ENCODE measurements around the gene SDF2L1.

SDF2L1 gene

GRCh38 chr22:21622011-21622918 is 19.8 kb upstream of the SDF2L1 start:
- no peak for DNase-seq

GRCh38 chr22:21622919-21623647 is 19.0 kb upstream of the SDF2L1 start:
- DNase-seq = no peak

- no peak for DNase-seq
Measured at GRCh38 chr22:21623648-21623970, 18.5 kb upstream of the SDF2L1 start.

- peak; percentile 72 for DNase-seq
Measured at GRCh38 chr22:21624120-21624879, 17.8 kb upstream of the SDF2L1 start.

GRCh38 chr22:21624880-21625791 is 17.0 kb upstream of the SDF2L1 start:
- DNase-seq = no peak

DNA sequence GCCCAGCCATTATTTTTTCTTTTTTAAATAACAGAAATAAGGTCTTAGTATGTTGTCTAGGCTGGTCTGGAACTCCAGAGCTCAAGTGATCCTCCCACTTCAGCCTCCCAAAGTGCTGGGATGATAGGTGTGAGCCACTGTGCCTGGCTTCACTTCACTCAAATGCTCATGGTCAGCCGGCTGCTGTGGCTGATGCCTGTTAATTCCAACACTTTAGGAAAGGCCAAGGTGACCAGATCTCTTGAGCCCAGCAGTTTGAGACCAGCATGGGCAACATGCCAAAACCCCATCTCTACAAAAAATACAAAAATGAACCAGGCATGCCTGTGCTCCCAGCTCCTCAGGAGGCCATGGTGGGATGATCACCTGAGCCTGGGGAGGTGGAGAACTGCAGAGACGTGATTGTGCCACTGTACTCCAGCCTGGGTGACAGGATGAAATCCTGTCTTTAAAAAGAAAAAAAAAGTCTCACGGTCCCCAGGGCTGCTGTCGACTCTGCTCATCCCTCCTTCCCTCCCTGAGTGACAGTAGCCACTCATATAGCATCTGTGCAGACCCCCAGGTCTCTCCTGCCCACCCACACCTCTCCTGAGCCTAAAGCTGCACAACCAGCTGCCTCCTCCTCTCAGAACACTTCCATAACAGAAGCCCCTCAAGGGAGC is 15.9 kb upstream of the SDF2L1 start:
- DNase-seq = no peak

DNA sequence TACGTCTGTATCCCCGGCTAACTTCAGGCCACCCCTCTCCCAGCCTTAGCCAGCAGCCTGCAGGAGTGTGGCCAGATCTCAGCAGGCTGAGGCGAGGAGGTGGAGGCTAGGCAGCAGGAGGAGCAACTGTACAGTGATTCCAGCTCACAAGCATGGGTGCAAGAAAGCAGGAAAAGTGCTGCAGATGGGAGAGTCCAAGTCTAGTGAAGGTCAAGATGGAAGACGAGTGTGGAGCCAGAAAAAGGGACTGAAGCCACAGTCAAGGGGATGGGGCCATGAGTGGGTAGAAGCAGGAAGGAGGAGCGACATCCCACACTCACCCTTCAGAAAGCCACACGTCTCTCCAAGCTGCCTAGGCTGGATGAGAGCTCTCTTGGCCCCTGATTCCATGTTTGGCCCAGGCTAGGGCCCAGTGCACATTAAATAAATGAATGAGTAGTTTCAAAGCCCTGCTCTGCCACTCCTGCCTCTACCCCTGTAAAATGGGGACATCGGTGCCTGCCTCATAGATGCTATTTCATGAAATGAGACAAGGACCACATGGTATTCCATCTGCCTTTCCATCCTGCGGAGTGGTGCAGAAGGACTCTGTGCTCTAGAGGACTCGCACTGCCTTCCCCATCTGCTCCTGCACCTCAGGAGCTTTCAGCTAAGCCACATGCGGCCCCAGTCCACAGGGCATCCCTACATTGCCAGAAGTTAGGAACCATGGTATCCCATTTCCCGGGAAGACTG is 15.2 kb upstream of the SDF2L1 start:
- no peak for DNase-seq

- no peak for DNase-seq
Measured at GRCh38 chr22:21628386-21629254, 13.5 kb upstream of the SDF2L1 start.

GRCh38 chr22:21629255-21630149 is 12.6 kb upstream of the SDF2L1 start, which contains the start of gene YDJC:
Gene YDJC (minus strand): TSS chr22:21630022. CDS start chr22:21630014, 8 bp downstream.
- DNase-seq = peak; percentile 94

GRCh38 chr22:21631025-21631424 is 11.1 kb upstream of the SDF2L1 start:
- DNase-seq = no peak

DNA sequence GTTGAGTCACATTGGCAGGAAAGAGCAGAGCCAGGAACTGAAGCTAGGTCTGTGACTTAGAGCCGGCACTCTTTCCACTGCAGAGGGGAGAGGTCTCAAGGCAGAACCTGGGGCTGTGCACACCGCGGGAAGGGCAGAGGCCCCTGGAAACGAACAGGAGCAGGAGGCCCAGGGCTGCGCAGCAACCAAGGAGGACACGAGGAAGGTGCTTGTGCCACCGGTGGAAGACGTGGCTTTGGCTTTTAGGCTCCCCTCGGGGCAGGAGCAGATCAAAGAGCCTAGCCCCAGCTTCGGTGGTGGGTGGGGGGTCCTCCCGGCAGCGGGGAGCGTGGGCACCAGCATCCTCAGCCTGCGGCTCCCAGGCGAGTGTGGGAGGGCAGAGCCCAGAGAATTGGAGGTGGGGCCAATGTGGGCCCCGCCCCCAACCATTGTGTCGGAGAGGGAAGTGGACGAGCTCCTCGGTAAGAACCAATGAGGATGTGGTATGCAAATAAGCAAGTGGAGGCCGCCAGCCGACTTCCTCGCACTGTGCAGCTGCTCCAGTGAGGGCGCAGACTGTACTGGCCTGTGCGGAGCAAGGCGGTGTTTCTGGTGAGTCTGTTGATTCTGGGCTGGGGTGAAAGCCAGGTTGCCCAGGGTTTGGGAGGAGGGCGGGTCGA is 9.7 kb upstream of the SDF2L1 start, which contains the start of gene CCDC116:
TSS of gene CCDC116 (plus strand) at position 524 of the 659 bp plus-strand sequence. CDS start 422 bp downstream, outside the sequence.
- DNase-seq = no peak

DNA sequence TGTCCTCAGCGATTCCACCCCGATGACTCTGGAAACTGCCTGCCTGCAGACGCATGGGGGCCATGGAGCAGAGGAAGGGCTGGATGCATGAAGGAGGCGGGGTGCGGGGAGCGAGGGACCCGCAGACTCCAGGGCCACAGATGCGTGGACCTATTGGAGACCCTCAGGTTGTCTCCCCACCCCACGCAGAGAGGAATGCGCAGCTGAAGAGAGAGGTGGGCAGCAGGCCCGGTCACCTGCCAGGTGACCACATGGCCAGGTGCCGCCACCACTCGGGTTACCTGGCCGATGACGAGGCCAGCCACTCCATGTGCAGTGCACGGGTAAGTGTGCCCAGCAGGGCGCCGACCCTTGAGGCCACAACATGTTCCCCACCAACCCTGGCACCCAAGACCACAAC is 9.2 kb upstream of the SDF2L1 start:
- no peak for DNase-seq

DNA sequence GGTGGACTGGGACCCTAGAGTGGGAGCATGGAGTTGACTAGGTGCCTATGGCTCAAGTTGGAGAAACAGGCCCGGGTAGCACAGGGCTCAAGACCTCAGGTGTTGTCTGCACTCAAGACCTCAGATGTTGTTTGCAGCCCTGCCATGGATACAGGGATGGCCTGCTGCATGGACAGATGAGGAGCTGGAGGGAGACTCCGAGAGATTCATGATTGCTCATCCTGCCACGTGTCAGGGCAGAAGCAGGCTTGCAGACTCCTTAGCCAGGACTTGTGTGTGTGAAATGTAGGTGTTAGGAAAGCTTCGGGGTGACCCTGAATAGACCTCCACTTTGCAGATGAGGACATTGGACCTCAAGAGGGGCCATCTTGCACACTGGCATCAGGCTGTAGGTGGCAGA is 8.6 kb upstream of the SDF2L1 start:
- no peak for DNase-seq

DNA sequence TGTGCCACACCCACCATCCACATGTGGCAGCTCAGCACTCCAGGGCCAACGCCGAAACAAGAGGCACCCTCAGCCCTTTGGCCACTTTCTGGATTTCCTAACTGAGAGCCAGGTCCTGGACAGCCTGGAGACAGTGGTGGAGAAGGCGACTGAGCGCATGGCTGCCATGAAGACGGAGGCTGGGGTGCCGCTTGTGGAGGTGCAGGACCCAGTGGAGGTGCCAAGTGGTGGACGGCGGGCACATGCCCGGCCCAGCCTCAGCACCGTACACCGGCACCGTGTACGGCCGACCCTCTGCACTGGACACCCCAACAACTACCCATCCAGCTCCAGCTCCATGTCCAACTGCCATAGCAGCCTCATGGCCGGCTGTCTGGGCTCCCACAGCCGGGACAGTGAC is 8.0 kb upstream of the SDF2L1 start:
- no peak for DNase-seq

DNA sequence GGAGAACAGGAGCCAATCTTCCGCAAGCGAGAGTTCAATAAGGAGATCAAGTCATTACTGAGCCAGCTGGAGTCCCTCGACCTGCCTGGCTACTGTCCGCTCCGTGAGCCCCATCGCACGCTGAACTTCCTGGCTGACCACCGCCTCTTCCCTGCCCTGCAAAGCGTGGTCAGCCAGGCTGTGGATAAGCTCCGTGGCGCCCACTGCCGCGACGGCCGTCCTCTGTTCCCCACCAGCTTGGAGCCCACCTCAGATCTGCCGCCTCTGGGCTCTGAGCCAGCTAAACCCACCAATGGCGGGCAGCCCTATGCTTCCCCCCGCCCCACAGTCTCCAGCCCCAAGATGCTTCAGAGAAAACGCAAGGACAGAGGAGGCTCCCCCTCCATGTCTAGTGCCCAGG is 7.3 kb upstream of the SDF2L1 start:
- no peak for DNase-seq

DNA sequence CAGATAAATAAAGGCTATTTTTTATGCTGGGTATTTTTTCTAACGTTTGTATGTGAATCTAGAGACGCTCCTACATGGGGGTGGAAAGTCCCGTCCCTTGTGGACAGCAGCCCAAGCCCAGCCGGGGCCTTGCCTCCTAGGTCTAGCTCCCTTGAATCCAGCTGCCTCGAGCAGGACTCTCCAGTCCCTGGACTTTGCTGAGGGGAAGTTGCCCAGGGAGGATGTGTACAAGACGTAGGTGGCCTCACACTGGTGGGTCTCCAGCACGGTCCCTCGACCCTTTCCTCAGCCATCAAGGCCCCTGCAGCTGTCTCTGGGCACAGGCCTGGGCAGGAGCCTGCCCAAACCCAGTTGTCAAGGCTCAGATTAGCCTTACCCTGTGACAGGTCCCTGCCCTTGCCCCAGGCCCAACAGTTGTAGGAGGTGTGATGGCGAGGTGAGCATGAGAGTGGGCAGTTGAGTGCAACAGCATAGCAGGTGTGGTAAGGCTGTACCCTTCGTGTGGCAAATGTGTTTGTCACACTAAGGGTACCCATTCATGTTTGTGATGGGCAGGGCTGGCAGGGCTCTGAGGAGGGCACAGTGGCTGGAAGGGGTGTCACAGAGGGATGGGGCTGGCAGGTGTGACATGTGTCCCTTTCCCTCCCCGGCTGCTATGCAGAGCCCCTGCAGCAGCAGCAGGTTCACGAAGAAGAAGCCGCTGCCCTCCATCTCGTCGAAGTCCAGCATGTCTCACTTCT is 6.2 kb upstream of the SDF2L1 start:
- DNase-seq = no peak

DNA sequence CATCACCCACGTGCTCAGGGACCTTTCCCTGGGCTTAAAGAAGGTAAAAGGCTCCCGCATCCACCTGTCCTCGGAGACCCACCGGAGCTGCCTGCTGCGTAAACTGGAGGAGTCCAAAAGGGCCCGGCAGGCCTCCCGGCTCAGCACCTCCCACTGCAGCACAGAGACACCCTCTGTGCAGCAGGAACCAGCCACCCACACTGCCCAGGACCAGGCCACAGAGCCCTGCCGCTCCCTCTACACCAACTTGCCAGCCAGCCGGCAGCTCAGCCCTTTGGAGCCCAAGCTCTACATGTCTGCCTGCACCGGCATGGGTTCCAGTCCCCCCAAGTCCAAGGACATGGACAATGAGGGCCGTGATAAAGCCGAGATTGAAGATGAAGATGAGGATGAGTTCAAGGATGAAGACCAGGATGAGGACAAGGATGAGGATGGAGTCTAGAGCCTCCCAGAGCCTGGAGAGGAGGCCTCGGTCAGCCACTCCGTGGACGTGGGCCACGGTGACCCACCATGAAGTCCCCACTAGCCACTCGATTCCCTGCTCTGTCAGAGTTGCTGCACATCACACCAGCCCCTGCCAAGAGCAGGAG is 5.4 kb upstream of the SDF2L1 start:
- DNase-seq = no peak
